ENCODE results near the gene SEC61B. TPM values are rescaled to one million over a fixed set of nuclear protein-coding genes. Genes with fewer than 3 reads are reported as not detected.

SEC61B gene
- total and polyA plus RNA-seq, 9 of the 15 experiments (the other 6 are each of a cell fraction or from before 2014, with no cell fraction given): 57.8 to 262 (median 172) TPM

DNA sequence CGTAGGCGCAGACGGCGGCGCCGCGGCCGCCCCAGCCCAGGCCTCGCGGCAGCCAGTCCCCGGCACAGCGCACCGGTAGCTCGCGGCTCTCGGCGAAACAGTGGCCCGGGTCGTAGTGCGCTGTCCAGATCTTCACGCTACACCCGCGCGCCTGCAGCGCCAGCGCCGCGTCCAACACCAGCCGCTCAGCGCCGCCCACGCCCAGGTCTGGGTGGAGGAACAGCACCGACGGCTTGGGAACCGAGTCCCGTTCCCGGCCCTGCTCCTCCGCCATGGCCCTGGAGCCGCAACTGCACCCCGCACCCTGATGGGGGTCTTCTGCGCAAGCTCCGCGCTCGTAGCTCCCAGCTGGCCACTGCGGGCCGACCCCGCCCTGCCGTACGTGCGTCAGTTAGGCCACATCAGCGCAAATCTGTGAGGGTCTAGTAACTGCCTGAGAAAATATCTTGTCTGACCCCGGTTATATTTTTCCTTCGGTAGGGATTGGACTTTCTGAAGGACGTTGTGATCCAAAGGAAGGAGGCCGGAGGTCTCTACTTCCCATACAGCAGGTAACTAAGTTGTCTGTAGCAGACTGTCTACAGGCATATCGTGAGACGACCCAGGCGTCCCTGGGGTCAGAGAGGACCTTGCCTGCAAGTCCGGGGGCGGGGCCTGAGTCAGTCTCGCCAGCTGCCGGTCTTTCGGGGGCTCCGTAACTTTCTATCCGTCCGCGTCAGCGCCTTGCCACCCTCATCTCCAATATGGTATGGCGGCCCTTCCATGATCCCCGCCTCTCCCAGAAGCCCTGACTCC is at the start of gene SEC61B, which contains the start of gene ALG2 (continued):
- TF ChIP-seq, protein P1, sequence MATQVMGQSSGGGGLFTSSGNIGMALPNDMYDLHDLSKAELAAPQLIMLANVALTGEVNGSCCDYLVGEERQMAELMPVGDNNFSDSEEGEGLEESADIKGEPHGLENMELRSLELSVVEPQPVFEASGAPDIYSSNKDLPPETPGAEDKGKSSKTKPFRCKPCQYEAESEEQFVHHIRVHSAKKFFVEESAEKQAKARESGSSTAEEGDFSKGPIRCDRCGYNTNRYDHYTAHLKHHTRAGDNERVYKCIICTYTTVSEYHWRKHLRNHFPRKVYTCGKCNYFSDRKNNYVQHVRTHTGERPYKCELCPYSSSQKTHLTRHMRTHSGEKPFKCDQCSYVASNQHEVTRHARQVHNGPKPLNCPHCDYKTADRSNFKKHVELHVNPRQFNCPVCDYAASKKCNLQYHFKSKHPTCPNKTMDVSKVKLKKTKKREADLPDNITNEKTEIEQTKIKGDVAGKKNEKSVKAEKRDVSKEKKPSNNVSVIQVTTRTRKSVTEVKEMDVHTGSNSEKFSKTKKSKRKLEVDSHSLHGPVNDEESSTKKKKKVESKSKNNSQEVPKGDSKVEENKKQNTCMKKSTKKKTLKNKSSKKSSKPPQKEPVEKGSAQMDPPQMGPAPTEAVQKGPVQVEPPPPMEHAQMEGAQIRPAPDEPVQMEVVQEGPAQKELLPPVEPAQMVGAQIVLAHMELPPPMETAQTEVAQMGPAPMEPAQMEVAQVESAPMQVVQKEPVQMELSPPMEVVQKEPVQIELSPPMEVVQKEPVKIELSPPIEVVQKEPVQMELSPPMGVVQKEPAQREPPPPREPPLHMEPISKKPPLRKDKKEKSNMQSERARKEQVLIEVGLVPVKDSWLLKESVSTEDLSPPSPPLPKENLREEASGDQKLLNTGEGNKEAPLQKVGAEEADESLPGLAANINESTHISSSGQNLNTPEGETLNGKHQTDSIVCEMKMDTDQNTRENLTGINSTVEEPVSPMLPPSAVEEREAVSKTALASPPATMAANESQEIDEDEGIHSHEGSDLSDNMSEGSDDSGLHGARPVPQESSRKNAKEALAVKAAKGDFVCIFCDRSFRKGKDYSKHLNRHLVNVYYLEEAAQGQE (IDR thresholded peaks at IDR 0.05; ENCODE audit: borderline replicate concordance): peak; percentile 48
- TF ChIP-seq, protein P1 (CRISPR knock-in tag; IDR thresholded peaks at IDR 0.05; ENCODE audit: low read depth): peak; percentile 70; the same call in 1 of the 2 replicates
- peak; percentile 72 for TF ChIP-seq MAFG (tag; conservative IDR thresholded peaks at IDR 0.05)
- no peak for TF ChIP-seq ZNF197 (CRISPR knock-in tag; IDR thresholded peaks at IDR 0.05; ENCODE audit: low read depth)
- TF ChIP-seq, protein P2, sequence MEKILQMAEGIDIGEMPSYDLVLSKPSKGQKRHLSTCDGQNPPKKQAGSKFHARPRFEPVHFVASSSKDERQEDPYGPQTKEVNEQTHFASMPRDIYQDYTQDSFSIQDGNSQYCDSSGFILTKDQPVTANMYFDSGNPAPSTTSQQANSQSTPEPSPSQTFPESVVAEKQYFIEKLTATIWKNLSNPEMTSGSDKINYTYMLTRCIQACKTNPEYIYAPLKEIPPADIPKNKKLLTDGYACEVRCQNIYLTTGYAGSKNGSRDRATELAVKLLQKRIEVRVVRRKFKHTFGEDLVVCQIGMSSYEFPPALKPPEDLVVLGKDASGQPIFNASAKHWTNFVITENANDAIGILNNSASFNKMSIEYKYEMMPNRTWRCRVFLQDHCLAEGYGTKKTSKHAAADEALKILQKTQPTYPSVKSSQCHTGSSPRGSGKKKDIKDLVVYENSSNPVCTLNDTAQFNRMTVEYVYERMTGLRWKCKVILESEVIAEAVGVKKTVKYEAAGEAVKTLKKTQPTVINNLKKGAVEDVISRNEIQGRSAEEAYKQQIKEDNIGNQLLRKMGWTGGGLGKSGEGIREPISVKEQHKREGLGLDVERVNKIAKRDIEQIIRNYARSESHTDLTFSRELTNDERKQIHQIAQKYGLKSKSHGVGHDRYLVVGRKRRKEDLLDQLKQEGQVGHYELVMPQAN (IDR thresholded peaks at IDR 0.05; ENCODE audit: borderline replicate concordance): peak; percentile 53; the same call in 1 of the 2 replicates
- TF ChIP-seq ZNF589 (CRISPR knock-in tag; IDR thresholded peaks at IDR 0.05; ENCODE audit: low read depth): 0 out of 2 replicates have a peak, but pooled peaks have one; percentile 46
